GM19438 (cell line): ENCODE data around the gene IGFALS.

ENCODE experiments used
- ATAC-seq: cut with Tn5 transposase; IDR thresholded peaks from one replicate; pipeline ENCODE4 v1.9.1; 2021; ENCODE audit warnings: low read depth; ENCODE audit not compliant: unreplicated experiment

The IGFALS gene

GRCh38 chr16:1778200-1779179 lies 15.0 kb downstream of the IGFALS start:
- ATAC-seq = no peak

DNA sequence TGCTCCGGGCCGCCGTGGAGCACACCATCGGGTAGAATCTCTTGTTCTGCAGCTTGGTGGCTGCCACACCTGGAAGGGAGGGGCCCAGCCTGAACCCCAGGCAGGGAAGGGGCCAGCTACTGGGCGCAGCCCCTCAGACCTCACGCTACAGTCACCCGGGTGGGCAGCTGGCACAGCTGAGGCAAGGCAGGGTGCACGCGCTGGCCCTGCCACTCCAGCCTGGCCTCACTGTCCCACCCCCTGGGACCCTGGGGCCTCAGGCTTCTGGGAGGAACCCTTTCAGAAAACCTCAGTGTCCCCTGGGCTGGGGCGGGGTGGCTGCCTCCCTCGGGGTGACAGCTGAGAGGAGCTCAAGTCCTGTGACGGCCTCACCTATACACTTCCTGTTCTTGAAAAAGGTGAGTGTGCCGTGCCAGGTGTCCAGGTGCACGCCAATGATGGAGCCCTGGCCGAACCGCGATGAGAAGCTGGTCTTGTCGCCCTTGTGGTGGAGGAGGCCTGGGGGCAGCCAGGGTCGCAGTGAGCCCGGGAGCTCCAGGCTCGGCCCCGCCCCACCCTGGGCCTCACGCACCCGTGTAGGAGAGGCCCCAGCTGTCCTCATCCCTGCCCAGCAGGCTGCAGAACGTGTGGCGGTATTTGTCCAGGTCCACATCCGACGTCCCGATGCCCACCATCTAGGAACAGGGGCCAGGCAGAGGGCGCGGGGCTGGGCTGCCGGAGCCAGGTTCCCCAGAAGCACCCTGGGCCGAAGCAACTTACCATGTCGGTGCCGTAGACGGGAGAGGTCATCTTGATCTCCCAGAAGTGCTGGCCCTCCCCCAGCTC lies 15.9 kb downstream of the IGFALS start:
- ATAC-seq = no peak

- ATAC-seq = no peak
Observed at GRCh38 chr16:1776991-1777374, 16.5 kb downstream of the IGFALS start.

DNA sequence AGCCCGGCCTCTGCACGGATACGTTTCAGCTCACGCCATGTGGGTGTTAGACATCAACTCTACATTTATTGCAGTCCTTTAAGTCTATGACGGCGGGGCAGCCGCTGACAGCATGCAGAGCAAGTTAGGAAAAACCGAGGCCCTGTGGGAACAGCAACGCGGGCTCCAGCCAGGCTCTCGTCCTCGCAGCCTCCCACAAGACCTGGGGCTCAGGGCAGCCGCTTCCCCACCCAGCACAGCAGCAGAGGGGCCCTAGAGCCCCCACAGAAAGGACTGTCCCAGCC lies 16.9 kb downstream of the IGFALS start:
- ATAC-seq = no peak

DNA sequence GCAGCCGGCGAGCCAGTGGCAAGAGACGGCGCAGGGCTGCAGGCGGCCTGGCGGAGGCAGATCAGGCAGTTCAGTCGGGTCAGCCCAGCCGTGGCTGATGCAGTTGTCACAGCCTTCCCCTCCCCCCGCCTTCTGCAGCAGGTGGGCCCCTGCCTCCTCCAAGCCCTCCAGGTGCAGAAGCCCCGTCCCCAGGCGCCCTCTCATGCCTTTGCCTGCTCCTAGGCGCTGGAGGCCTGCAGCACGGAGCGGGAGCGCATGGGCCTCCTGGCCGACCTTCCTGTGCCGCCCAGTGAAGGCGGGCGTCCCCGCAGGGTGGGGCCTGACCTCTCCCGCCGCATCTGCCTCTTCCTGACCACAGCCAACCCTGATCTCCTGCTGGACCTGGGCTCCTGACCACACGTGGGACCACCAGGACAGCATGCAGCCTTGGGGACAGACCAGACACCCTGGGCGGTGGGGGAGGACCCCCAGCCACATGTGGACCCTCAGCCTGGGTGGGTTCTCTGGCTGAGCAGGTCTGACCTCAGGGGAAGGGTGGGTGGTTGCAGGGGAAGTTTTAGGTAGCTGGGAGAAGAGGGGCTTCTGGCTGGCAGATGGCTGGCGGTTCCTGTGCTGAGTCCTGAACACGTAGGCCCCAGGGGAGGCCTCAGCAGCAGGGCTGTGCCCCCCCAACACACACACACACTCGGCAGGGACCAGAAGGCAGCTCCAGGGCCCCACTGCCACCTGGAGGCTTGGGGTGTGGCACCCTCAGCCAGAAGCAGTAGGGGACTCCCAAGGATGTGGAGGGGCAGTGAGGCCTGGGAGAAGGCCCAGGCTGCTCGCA lies 17.4 kb downstream of the IGFALS start:
- no peak for ATAC-seq

GRCh38 chr16:1775006-1775845 lies 18.3 kb downstream of the IGFALS start:
- no peak for ATAC-seq

- no peak for ATAC-seq
Observed at GRCh38 chr16:1774448-1774780, 19.1 kb downstream of the IGFALS start.

DNA sequence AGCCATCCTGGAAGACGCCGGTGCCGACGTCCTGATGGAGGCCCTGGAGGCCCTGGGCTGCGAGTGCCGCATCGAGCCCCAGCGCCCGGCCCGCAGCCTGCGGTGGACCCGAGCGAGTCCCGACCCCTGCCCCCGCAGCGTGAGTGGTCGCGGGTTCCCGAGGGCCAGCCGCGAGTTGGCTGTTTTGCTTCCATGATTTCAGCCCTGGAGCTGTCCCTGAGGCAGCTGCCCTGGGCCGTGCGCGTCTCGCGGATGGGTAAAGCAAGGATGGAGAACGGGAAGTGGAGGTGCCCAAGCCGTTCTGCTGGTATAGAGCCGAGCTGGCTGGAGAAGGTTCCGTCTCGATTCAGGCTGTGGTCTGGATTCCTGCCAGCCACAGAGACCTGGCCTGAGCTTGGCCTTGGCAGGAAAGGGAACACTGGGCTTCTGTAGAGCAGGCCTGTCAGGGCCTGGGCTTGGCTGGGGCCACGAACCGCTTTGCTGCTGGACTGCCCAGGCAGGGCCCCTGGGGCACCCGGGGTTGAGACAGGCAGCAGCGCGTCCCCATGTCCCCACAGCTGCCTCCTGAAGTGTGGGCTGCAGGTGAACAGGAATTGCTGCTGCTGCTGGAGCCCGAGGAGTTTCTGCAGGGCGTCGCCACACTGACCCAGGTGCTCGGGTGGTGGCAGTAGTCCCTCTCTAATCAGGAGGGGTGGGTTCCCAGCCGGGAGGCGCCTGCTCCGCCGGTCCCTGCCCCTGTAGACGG lies 19.6 kb downstream of the IGFALS start:
- peak; percentile 2 for ATAC-seq

DNA sequence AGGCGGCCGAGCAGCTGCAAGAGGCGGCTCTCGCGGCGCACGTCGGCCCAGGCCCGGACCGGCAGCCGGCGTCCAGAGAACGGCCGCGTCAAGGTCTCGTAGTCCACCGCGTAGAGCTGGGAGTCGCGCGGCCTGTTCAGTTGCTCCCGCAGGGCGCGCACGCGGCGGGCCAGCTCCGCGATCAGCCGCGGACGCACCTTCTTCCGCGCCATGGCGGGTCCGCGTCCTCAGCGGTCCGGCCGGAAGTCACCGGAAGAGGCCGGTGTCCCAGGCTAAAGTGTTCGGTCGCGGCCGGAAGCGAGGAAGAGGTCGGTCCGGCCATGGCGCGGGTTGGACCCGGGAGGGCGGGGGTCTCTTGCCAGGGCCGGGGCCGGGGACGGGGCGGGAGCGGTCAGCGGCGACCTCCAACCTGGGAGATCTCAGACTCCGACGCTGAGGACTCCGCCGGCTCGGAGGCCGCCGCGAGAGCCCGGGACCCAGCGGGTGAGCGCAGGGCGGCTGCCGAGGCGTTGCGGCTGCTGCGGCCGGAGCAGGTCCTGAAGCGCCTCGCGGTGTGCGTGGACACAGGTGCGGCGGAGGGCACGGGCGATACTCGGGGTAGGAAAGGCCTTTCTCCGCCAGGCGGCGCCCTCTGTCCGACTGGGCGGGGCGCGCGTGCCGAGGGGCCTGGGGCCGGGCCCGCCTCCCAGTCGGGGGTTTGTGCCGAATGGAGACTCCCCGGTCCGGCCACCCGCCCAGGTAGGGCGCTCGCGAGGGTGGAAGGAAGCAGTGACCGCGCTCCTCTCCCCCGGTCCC lies 20.4 kb downstream of the IGFALS start, which contains the start of gene MRPS34:
MRPS34 (minus strand) TSS at position 227 of the 795 bp plus-strand sequence; CDS start at position 212, 15 bp downstream.
- ATAC-seq = peak; percentile 45

DNA sequence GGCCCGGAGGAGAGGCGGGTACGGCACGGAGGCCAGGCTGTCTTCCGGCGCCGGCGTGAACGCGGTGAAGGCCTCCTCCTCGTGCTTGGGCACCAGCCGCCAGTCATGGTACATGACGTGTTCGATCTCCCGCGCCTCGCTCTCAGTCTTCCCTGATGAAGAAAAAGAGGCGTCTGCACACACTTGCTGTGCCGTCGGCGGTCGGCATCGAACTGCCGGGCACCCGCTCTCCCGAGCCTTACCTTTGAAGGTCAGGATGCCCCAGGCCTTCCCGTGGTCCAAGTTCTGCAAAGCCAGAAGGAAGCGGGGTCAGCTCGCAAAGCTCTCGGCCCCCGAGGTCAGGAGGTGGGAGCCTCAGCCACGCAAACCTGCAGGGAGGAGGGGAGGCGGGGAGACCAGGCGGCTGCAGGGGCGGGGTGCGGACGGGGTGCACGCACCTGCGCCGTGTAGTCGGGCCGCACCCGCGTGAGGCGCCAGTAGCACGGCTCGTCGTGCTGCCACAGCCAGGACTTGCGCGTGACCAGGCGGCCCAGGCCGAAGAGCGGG lies 21.1 kb downstream of the IGFALS start, which contains the start of gene EME2:
EME2 (plus strand) TSS at position 449 of the 546 bp plus-strand sequence. CDS start 418 bp downstream, outside the sequence.
- ATAC-seq = no peak

- ATAC-seq = no peak
Observed at GRCh38 chr16:1771864-1772361, 21.6 kb downstream of the IGFALS start.

DNA sequence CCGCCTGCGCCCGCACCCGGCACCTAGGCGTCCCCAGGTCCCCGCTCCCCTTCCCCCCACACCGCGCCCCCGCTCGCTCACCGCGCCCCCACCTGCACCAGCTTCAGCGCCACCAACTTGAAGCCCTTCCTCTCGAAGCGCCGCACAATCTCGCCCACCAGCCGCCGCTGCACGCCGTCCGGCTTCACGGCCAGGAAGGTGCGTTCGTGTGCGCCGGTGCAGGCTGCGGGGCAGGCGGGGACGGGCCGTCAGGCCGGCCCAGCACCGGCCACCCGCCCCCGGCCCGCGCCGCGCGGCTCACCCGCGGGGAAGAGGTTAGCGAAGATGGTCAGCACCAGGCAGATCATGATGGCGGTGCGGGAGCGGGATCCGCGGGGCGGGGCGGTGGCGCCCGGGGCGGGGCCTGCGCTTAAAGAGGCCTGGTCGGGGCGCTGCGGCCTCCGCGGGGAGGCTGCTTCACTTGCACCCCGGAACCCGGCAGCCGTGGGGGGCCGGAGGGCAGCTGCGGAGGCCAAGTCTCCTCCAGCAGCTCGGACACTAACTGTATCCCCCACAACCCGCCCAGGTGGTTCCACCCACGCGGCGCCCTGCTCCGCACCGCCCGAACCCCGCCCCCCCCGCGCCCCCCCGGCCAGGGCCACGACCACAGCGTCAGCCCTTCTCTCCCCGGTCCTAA lies 22.2 kb downstream of the IGFALS start, which contains the start of gene NME3:
NME3 (minus strand) TSS at position 356 of the 676 bp plus-strand sequence; CDS start at position 347, 9 bp downstream.
- ATAC-seq = no peak

GRCh38 chr16:1770328-1771187 lies 22.9 kb downstream of the IGFALS start:
- no peak for ATAC-seq

DNA sequence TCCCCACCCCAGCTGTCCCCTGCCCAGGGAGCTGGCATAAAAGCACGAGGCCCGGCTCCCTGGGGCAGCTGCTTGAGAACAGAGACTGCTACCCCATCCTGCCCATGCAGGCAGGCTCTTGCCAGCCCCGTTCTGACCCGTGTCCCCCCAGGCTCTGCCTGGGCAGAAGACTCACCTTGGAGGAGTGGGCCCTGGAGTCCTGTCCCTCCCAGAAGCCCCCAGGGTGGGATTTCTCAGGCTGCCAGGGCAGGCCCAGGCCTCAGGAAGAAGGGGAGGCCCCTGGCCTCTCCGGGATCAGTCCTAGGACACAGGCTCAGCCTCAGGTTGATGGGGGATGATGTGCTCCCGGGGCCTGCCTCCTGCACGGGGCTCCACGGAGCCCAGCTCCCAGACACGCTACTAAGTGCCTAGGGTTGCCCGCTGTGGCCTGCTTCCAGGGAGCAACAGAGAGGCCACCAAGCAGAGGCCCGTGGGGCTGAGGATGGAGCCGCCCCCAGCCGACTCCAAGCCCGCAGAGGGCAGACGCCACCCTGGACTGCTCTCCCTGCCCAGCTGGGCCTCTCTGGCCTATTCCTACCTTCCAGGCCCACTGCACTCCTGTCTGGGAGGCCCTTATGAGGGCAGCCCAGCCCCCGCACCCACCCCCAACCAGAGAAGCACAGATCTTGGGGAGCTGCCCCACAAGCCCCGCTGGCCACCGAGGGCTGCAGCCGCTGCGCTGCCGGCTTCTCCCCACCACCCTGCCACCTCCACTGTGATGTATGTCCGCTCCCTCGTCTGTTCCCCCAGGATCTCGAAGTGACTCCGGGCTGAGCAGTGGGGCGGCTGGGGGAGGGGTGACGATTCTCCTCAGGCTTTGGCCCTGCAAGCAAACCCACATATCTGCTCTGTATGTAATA lies 23.9 kb downstream of the IGFALS start:
- no peak for ATAC-seq

- no peak for ATAC-seq
Observed at GRCh38 chr16:1768767-1769401, 24.6 kb downstream of the IGFALS start.
